Measurements from ENCODE around the gene RTL9.

Gene RTL9

DNA sequence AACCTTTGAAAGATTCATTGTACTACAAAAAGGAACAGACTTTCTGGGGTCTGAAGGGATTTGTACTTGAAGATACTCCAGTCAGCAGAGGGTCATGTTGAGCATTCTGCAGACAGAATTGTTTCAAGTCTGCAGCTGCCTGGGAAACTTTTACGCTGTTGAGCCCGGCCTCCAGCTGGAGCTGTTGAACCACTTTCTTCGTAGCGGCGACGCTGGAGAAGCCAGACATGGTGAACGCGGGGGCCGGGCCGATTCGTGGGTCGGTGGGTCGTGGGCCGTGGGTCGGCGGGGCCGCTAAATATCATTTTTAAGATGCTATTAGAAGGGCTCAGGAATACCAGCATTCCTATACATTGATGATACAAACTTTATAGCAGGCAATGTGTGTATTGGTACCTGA lies 12.0 kb upstream of the RTL9 start:
- no peaks in the 10 kb centered on the region for H3K27me3 ChIP-seq (ENCODE audit: insufficient read depth, low read length)
- no peak overlapping the region for H3K27ac ChIP-seq (ENCODE audit: low read depth, low read length)
- no peaks in the 10 kb centered on the region for H3K36me3 ChIP-seq (ENCODE audit: insufficient read depth, low read length)
- H3K4me3 ChIP-seq (ENCODE audit: low read depth, low read length): peak overlapping the region; percentile 17; the same call in 1 of the 2 replicates
- peak overlapping the region; percentile 14 for H2AFZ ChIP-seq (ENCODE audit: low read length, unreplicated experiment)
- H3K79me2 ChIP-seq (ENCODE audit: control insufficient read depth, insufficient read depth, low read length, unreplicated experiment): no peaks in the 10 kb centered on the region
- no peaks in the 10 kb centered on the region for H3K4me1 ChIP-seq (ENCODE audit: control insufficient read depth, insufficient read depth, low read length, unreplicated experiment)

DNA sequence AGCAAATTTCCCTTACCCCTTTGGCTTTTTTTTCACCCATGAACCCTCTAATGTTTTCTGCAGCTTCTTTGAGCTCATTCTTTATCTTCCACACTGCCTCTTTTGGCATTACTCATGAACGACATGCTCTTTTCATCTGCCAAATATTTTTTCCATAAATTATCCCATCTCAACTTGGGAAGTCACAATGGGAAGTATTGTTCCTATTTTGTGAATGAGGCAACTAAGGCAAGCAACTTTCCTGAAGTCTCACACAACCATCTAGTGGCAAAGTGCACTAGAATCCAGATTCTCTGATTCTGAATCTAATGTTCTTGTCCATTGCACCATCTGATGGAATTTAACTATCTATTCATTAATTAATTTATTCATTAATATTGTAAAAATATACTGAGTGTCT lies 625 bp downstream of the RTL9 start:
- Histone ChIP-seq H3K27ac (ENCODE audit: low read depth, low read length) (no peak overlapping the region), H3K4me3 (ENCODE audit: low read depth, low read length) (no peak overlapping the region), H2AFZ (ENCODE audit: low read length, unreplicated experiment) (no peak overlapping the region), H3K27me3 (ENCODE audit: insufficient read depth, low read length) (no peaks in the 10 kb centered on the region), H3K4me1 (ENCODE audit: control insufficient read depth, insufficient read depth, low read length, unreplicated experiment) (no peaks in the 10 kb centered on the region), H3K79me2 (ENCODE audit: control insufficient read depth, insufficient read depth, low read length, unreplicated experiment) (no peaks in the 10 kb centered on the region), H3K36me3 (ENCODE audit: insufficient read depth, low read length) (no peaks in the 10 kb centered on the region)

DNA sequence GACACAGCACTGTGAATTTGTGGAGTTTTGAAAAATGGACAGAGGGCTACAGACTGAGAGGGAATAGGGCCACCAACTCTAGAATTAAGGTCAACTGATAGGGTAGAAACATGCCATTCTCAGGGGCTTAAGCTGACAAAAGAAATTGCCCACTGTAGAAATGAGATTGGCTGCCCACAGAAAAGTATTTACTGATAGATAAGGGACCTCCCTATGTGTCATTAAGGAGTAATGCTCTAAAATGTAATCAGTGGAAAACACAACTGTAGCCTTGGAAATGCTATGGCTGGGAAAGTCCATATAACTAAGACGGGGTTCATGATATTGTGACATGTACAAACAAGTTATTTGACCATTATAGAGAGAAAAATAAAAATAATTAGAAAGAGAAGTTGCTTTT lies 4.6 kb downstream of the RTL9 start:
- H3K4me3 ChIP-seq (ENCODE audit: low read depth, low read length): no peak overlapping the region
- H3K27ac ChIP-seq (ENCODE audit: low read depth, low read length): no peak overlapping the region
- no peak overlapping the region for H2AFZ ChIP-seq (ENCODE audit: low read length, unreplicated experiment)
- no peaks in the 10 kb centered on the region for H3K27me3 ChIP-seq (ENCODE audit: insufficient read depth, low read length)
- H3K79me2 ChIP-seq (ENCODE audit: control insufficient read depth, insufficient read depth, low read length, unreplicated experiment): no peaks in the 10 kb centered on the region
- H3K4me1 ChIP-seq (ENCODE audit: control insufficient read depth, insufficient read depth, low read length, unreplicated experiment): no peaks in the 10 kb centered on the region
- H3K36me3 ChIP-seq (ENCODE audit: insufficient read depth, low read length): no peaks in the 10 kb centered on the region

DNA sequence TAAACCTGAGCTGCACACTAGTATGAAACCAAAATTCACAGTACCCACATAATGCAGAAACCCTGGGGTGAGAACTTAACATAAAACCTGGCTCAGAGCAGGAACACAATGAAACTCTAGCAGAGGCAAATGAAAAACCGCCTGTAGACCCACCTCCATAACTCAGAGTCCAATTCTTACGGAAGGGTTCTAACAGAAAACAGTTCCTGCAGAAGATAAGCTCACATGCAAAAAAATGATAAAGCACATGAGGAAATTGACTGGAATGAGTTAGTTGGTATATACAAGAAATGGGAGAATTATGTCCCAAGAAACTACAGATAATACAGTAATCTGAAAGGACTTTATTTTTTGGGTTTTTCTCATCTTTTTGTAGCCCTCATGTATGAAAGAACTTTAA lies 14.7 kb downstream of the RTL9 start:
- H3K79me2 ChIP-seq (ENCODE audit: control insufficient read depth, insufficient read depth, low read length, unreplicated experiment): no peaks in the 10 kb centered on the region
- H3K27ac ChIP-seq (ENCODE audit: low read depth, low read length): no peak overlapping the region
- no peaks in the 10 kb centered on the region for H3K27me3 ChIP-seq (ENCODE audit: insufficient read depth, low read length)
- no peak overlapping the region for H2AFZ ChIP-seq (ENCODE audit: low read length, unreplicated experiment)
- H3K4me1 ChIP-seq (ENCODE audit: control insufficient read depth, insufficient read depth, low read length, unreplicated experiment): no peaks in the 10 kb centered on the region
- no peaks in the 10 kb centered on the region for H3K36me3 ChIP-seq (ENCODE audit: insufficient read depth, low read length)
- no peak overlapping the region for H3K4me3 ChIP-seq (ENCODE audit: low read depth, low read length)

DNA sequence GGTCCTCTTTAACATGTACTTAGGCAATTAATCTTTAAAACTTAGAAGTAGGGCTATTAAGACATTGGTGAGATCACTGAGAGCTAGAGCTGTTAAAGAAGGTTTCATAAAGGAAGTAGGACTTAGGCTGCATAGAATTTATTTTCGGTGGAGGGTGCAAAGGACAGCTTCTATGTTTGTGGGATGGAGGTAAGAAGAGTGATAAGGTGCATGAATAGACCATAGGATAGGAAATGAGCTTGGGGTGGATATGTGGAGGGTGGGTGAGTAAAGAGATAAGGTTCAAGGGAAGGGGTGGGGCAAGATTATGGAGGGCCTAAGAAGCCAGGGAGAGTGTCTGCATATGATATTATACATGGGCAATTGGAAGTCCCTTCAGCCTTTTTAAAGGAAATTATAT lies 15.9 kb downstream of the RTL9 start:
- H2AFZ ChIP-seq (ENCODE audit: low read length, unreplicated experiment): no peak overlapping the region
- no peaks in the 10 kb centered on the region for H3K36me3 ChIP-seq (ENCODE audit: insufficient read depth, low read length)
- no peak overlapping the region for H3K27ac ChIP-seq (ENCODE audit: low read depth, low read length)
- no peaks in the 10 kb centered on the region for H3K79me2 ChIP-seq (ENCODE audit: control insufficient read depth, insufficient read depth, low read length, unreplicated experiment)
- H3K27me3 ChIP-seq (ENCODE audit: insufficient read depth, low read length): no peaks in the 10 kb centered on the region
- H3K4me1 ChIP-seq (ENCODE audit: control insufficient read depth, insufficient read depth, low read length, unreplicated experiment): peaks cover 4% of the 10 kb centered on the region
- no peak overlapping the region for H3K4me3 ChIP-seq (ENCODE audit: low read depth, low read length)

DNA sequence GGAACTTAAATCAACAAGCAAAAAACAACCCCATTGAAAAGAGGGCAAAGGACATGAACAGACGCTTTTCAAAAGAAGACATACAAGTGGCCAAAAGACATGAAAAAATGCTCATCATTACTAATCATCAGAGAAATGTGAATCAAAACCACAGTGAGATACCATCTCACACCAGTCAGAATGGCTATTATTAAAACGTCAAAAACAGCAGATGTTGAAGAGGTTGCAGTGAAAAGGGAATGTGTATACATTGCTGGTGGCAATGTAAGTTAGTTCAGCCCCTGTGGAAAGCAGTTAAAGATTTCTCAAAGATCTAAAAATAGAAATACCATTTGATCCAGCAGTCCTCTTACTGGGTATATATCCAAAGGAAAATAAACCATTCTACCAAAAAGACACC lies 22.6 kb downstream of the RTL9 start:
- Histone ChIP-seq H3K4me1 (ENCODE audit: control insufficient read depth, insufficient read depth, low read length, unreplicated experiment) (peaks cover 34% of the 10 kb centered on the region), H2AFZ (ENCODE audit: low read length, unreplicated experiment) (no peak overlapping the region), H3K79me2 (ENCODE audit: control insufficient read depth, insufficient read depth, low read length, unreplicated experiment) (no peaks in the 10 kb centered on the region), H3K4me3 (ENCODE audit: low read depth, low read length) (no peak overlapping the region), H3K27ac (ENCODE audit: low read depth, low read length) (no peak overlapping the region), H3K36me3 (ENCODE audit: insufficient read depth, low read length) (no peaks in the 10 kb centered on the region), H3K27me3 (ENCODE audit: insufficient read depth, low read length) (no peaks in the 10 kb centered on the region)

DNA sequence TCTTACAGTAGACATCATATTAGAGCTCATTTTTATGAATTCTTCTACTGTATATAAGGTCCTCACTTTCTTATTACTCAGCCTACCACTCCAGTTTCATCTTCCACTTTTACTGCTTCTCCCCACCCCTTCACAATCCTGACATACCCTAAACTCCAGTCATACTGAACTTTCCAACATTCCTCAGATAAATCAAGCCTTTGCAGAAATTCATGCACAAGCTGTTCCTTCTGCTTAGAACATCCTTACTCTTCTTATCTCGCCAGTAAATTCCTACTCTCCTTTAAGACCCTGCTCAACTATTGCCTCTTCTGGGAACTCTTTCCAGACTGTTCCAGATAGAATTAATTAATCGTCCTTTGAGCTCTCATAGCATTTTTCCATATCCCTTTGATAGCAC lies 24.8 kb downstream of the RTL9 start:
- Histone ChIP-seq H3K79me2 (ENCODE audit: control insufficient read depth, insufficient read depth, low read length, unreplicated experiment) (no peaks in the 10 kb centered on the region), H3K27me3 (ENCODE audit: insufficient read depth, low read length) (no peaks in the 10 kb centered on the region), H3K27ac (ENCODE audit: low read depth, low read length) (peak overlapping the region; percentile 65), H3K36me3 (ENCODE audit: insufficient read depth, low read length) (no peaks in the 10 kb centered on the region), H3K4me1 (ENCODE audit: control insufficient read depth, insufficient read depth, low read length, unreplicated experiment) (peaks cover 34% of the 10 kb centered on the region), H3K4me3 (ENCODE audit: low read depth, low read length) (no peak overlapping the region), H2AFZ (ENCODE audit: low read length, unreplicated experiment) (peak overlapping the region; percentile 68)

DNA sequence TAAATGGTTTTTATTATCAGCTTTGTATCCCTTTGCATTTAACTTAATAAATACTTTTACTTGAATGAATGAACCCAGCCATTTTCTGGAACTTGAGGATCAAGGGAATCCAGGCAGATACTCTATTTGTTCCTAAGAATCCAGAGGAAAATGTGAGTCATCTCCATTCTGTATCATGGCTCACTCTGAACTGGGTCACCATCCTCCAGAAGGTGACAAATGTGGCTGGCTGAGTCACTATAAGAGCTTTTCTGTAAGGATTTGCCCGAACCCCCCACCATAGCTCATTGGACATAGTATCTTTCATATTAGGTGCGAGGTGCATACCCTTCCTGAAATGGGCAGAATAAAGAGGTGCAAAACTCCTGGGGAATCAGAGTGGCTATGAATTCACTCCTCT lies 25.8 kb downstream of the RTL9 start:
- H3K36me3 ChIP-seq (ENCODE audit: insufficient read depth, low read length): no peaks in the 10 kb centered on the region
- no peak overlapping the region for H3K4me3 ChIP-seq (ENCODE audit: low read depth, low read length)
- no peaks in the 10 kb centered on the region for H3K27me3 ChIP-seq (ENCODE audit: insufficient read depth, low read length)
- peaks cover 30% of the 10 kb centered on the region for H3K4me1 ChIP-seq (ENCODE audit: control insufficient read depth, insufficient read depth, low read length, unreplicated experiment)
- no peaks in the 10 kb centered on the region for H3K79me2 ChIP-seq (ENCODE audit: control insufficient read depth, insufficient read depth, low read length, unreplicated experiment)
- H3K27ac ChIP-seq (ENCODE audit: low read depth, low read length): peak overlapping the region; percentile 65; the same call in 1 of the 2 replicates
- no peak overlapping the region for H2AFZ ChIP-seq (ENCODE audit: low read length, unreplicated experiment)

DNA sequence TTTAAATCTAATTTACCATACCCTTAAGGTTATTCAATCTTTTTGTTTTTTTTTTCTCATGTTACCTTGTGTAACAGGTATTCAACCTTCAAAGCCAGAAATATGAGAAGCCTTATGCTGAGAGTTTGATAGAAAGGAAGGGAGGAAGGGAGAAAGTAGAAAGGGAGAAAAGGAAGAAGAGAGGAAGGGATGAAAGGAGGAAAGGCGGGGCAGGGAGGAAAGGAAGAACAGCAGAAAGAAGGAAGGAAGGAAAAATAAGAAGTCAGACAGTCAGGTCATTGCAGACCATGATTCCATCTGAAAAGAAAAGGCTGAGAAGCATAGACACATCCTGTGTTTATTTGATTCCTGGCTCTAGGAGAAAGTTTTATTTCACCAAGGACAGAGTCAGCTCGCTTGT lies 30.9 kb downstream of the RTL9 start:
- Histone ChIP-seq H3K36me3 (ENCODE audit: insufficient read depth, low read length) (no peaks in the 10 kb centered on the region), H3K79me2 (ENCODE audit: control insufficient read depth, insufficient read depth, low read length, unreplicated experiment) (no peaks in the 10 kb centered on the region), H2AFZ (ENCODE audit: low read length, unreplicated experiment) (no peak overlapping the region), H3K27me3 (ENCODE audit: insufficient read depth, low read length) (no peaks in the 10 kb centered on the region), H3K4me1 (ENCODE audit: control insufficient read depth, insufficient read depth, low read length, unreplicated experiment) (peaks cover 5% of the 10 kb centered on the region), H3K27ac (ENCODE audit: low read depth, low read length) (no peak overlapping the region), H3K4me3 (ENCODE audit: low read depth, low read length) (no peak overlapping the region)

DNA sequence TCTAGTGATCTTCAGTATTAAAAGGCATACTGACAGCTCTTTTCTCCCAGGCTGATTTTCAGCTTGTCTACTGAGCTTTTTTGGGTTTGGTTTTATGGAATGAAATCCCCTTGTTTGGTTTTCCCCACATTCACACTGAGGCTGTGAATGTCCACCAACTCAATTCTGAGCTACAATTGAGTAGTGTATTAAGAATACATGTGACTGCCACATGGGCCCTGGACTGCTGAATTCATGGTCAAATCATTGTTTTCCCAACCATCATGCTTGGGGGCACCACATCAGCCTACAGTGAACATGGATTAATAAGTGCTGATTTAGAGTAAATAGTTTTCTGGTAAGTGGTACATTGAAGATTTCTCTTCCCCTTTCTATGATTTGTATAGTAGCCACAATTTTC lies 32.4 kb downstream of the RTL9 start:
- Histone ChIP-seq H3K27ac (ENCODE audit: low read depth, low read length) (no peak overlapping the region), H3K79me2 (ENCODE audit: control insufficient read depth, insufficient read depth, low read length, unreplicated experiment) (no peaks in the 10 kb centered on the region), H2AFZ (ENCODE audit: low read length, unreplicated experiment) (no peak overlapping the region), H3K36me3 (ENCODE audit: insufficient read depth, low read length) (no peaks in the 10 kb centered on the region), H3K4me1 (ENCODE audit: control insufficient read depth, insufficient read depth, low read length, unreplicated experiment) (peaks cover 17% of the 10 kb centered on the region), H3K4me3 (ENCODE audit: low read depth, low read length) (no peak overlapping the region), H3K27me3 (ENCODE audit: insufficient read depth, low read length) (no peaks in the 10 kb centered on the region)

DNA sequence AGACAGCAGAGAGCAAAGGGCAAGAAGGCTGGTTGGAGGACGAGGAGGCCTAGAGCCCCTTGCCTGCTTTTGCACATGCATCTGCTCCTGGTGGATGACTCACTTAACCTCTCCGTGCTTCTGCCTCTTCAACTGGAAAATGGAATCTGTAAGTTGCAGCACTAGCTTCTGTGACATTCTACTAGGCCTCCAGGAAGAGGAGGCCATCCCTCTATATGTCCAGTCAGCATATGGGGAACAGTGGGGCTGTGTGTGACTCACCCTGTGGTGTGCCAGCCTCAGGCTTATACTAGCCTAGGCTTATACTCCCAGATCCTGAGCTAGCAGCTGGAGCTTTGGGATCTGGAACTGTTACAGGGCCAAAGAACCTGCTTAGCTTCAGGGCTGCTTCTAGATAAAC lies 36.0 kb downstream of the RTL9 start:
- H3K4me3 ChIP-seq (ENCODE audit: low read depth, low read length): no peak overlapping the region
- H3K4me1 ChIP-seq (ENCODE audit: control insufficient read depth, insufficient read depth, low read length, unreplicated experiment): peaks cover 30% of the 10 kb centered on the region
- H3K79me2 ChIP-seq (ENCODE audit: control insufficient read depth, insufficient read depth, low read length, unreplicated experiment): no peaks in the 10 kb centered on the region
- H3K27me3 ChIP-seq (ENCODE audit: insufficient read depth, low read length): no peaks in the 10 kb centered on the region
- no peaks in the 10 kb centered on the region for H3K36me3 ChIP-seq (ENCODE audit: insufficient read depth, low read length)
- no peak overlapping the region for H2AFZ ChIP-seq (ENCODE audit: low read length, unreplicated experiment)
- no peak overlapping the region for H3K27ac ChIP-seq (ENCODE audit: low read depth, low read length)

Measured in ACC112 (cell line).